K562 (cell line): ENCODE measurements around the gene CTIF. TPM values are rescaled to one million over a fixed set of nuclear protein-coding genes. Genes with fewer than 3 reads are reported as not detected.

Experiments used
- ATAC-seq: fragments of 200-7000 bp; cut with Tn5 transposase; 3 replicates; pipeline ENCODE4 v1.9.1; 2020; ENCODE audit warnings: moderate library complexity
- BruUV-seq: library from RNA; stranded (reverse); fragments of 400-500 nt; replicated peaks from 2 replicates; lab custom pipeline; 2021; lab: Mats Ljungman, UMichigan
- CTCF ChIA-PET: fragments of 300-600 bp; formaldehyde crosslinking; extraction: SDS; loops from one replicate; lab custom pipeline; 2021; ENCODE audit warnings: low intra/inter-chr PET ratio; lab: Yijun Ruan, JAX
- POLR2A ChIA-PET: fragments of 300-600, 350-650 bp; sonication (Branson Sonifier 250); formaldehyde crosslinking; extraction: SDS; loops from one replicate; lab custom pipeline; 2021; ENCODE audit warnings: antibody characterized with exemption, inconsistent platforms; lab: Yijun Ruan, JAX
- DNase-seq, 4 experiments: peaks; one replicate each; pipeline versions ENCODE4 v3.0.0 to v3.0.0-alpha.2; 2011 to 2018; ENCODE audit warnings: low spot score in 3 of 4, mixed read lengths in 3 of 4; ENCODE audit errors: extremely low read depth in 1 of 4
- FAIRE-seq: peaks from 2 replicates; lab custom pipeline; 2011; peaks lifted over from hg19 to GRCh38; lab: Jason Lieb, UNC
- H2AFZ ChIP-seq: 2 replicates; pipeline ENCODE4 v1.6.0; 2011; ENCODE audit warnings: low read depth, low read length, control low read depth, inconsistent platforms
- H3K27ac ChIP-seq: fragments of 200-600 bp; 3 replicates; pipeline ENCODE4 v1.8.0; 2011; ENCODE audit warnings: low read depth, mild to moderate bottlenecking, control low read depth, inconsistent platforms, low read length, moderate library complexity, mixed read lengths; ENCODE audit errors: extremely low read depth
- H3K27me3 ChIP-seq, 2 experiments: fragments of 300-600 bp in 1 of 2; 2 replicates in 1 of 2; 3 replicates in 1 of 2; pipeline versions ENCODE4 v1.6.0 to v1.8.0; 2011; ENCODE audit warnings: inconsistent platforms in 2 of 2, low read length in 2 of 2, mild to moderate bottlenecking in 1 of 2, mixed read lengths in 1 of 2, moderate library complexity in 1 of 2; ENCODE audit not compliant: control insufficient read depth in 2 of 2, insufficient read depth in 2 of 2
- H3K36me3 ChIP-seq: fragments of 300-600 bp; 3 replicates; pipeline ENCODE4 v1.8.0; 2011; ENCODE audit warnings: mild to moderate bottlenecking, low read length, inconsistent platforms; ENCODE audit not compliant: control insufficient read depth, insufficient read depth
- H3K4me1 ChIP-seq, 2 experiments: fragments of 200-600 bp in 1 of 2; replicated peaks in 1 of 2; 2 replicates in 1 of 2; 3 replicates in 1 of 2; pipeline versions ENCODE4 v1.5.1 to v1.8.0; 2011; ENCODE audit warnings: inconsistent platforms in 2 of 2, low read length in 2 of 2, mild to moderate bottlenecking in 1 of 2, mixed read lengths in 1 of 2, moderate library complexity in 1 of 2; ENCODE audit not compliant: control insufficient read depth in 2 of 2, insufficient read depth in 2 of 2
- H3K4me2 ChIP-seq: 2 replicates; pipeline ENCODE4 v1.6.1; 2011; ENCODE audit warnings: low read length, control low read depth, inconsistent platforms, mixed read lengths; ENCODE audit not compliant: insufficient read depth
- H3K4me3 ChIP-seq: fragments of 200-600 bp; sonication (generic), shearing (Covaris generic); 2 replicates; pipeline ENCODE4 v1.5.1; 2016; ENCODE audit warnings: control low read depth, inconsistent platforms
- H3K79me2 ChIP-seq: fragments of 200-600 bp; 3 replicates; pipeline ENCODE4 v1.8.0; 2011; ENCODE audit warnings: low read length, inconsistent platforms; ENCODE audit not compliant: control insufficient read depth, insufficient read depth
- H3K9ac ChIP-seq, 2 experiments: 2 replicates each; pipeline versions ENCODE4 v1.6.0 to v1.6.1; 2011; ENCODE audit warnings: low read depth in 2 of 2, low read length in 2 of 2, control low read depth in 1 of 2, inconsistent platforms in 1 of 2, mild to moderate bottlenecking in 1 of 2, mixed read lengths in 1 of 2; ENCODE audit not compliant: insufficient read depth in 1 of 2
- H3K9me1 ChIP-seq: one replicate; pipeline ENCODE4 v1.6.0; 2011; ENCODE audit warnings: inconsistent platforms, mild to moderate bottlenecking, low read length, moderate library complexity; ENCODE audit not compliant: control insufficient read depth, insufficient read depth
- H3K9me3 ChIP-seq: replicated peaks from 2 replicates; pipeline ENCODE4 v1.5.1; 2011; ENCODE audit warnings: low read depth, low read length, inconsistent platforms; ENCODE audit not compliant: control insufficient read depth, insufficient read depth
- H4K20me1 ChIP-seq: replicated peaks from 2 replicates; pipeline ENCODE4 v1.6.1; 2011; ENCODE audit warnings: low read length, inconsistent platforms, mixed read lengths; ENCODE audit not compliant: control insufficient read depth, insufficient read depth
- CREM ChIP-seq: IDR thresholded peaks from 2 replicates; pipeline ENCODE4 v1.6.1; 2014; ENCODE audit warnings: antibody characterized with exemption, low read depth
- IRF2 ChIP-seq: sonication (generic); formaldehyde crosslinking; IDR thresholded peaks from 2 replicates; pipeline ENCODE4 v1.8.1; 2022; ENCODE audit warnings: mild to moderate bottlenecking, missing genetic modification reagents
- KLF1 ChIP-seq: fragments of 450-650 bp; IDR thresholded peaks from 2 replicates; pipeline ENCODE4 v1.6.1; 2016; ENCODE audit warnings: missing genetic modification characterization, missing compliant biosample characterization
- MAX ChIP-seq: sonication (generic); formaldehyde crosslinking; IDR thresholded peaks from 2 replicates; pipeline ENCODE4 v1.9.0; 2022; ENCODE audit warnings: mild to moderate bottlenecking, missing genetic modification reagents
- MEIS2 ChIP-seq: fragments of 450-650 bp; IDR thresholded peaks from 2 replicates; pipeline ENCODE4 v1.6.1; 2014; ENCODE audit warnings: mild to moderate bottlenecking; ENCODE audit not compliant: partially characterized antibody
- MYNN ChIP-seq, 2 experiments: sonication (generic); formaldehyde crosslinking in 1 of 2; IDR thresholded peaks; 2 replicates each; pipeline versions ENCODE4 v1.5.0 to v1.6.1; 2016 to 2020; ENCODE audit warnings: antibody characterized with exemption in 1 of 2, missing genetic modification reagents in 1 of 2
- POLR3A ChIP-seq: IDR thresholded peaks from 2 replicates; pipeline ENCODE4 v1.6.1; 2011; ENCODE audit warnings: borderline replicate concordance, mild to moderate bottlenecking, moderate library complexity; ENCODE audit not compliant: insufficient read length, insufficient read depth; ENCODE audit errors: extremely low read depth
- STAT5A ChIP-seq: IDR thresholded peaks from 2 replicates; pipeline ENCODE4 v1.6.1; 2012; ENCODE audit warnings: low read length, inconsistent platforms, borderline replicate concordance
- WGBS: fragments of 100-300 bp; shearing (Covaris generic); methylation state at CpG from one replicate; pipeline ENCODE4 v1.1.6; 2016; ENCODE audit warnings: low coverage, mixed read lengths; ENCODE audit not compliant: insufficient coverage; ENCODE audit errors: missing lambda C conversion rate; 5-methylcytosine and 5-hydroxymethylcytosine counted together
- in situ Hi-C: fragments of 300-500 bp; cut with MboI; formaldehyde crosslinking; loops from 4 replicates; pipeline ENCODE4 v1.15.0; 2018; ENCODE audit warnings: inconsistent platforms, mixed read lengths
- intact Hi-C: fragments of 100-400 bp; cut with micrococcal nuclease; formaldehyde crosslinking; loops from 2 replicates; pipeline ENCODE4 v1.14.2; 2022
- polyA plus RNA-seq, 8 experiments: library from polyadenylated mRNA; depleted of rRNA in 4 of 8; stranded (reverse) in 5 of 8; unstranded in 3 of 8; fragments of >200 nt; fragmentation: Nextera tagmentation in 2 of 8; fragmentation: Illumina TruSeq in 1 of 8; extraction: Ambion mirVana in 2 of 8; extraction: Trizol in 1 of 8; gene quantifications; 2 replicates each; pipeline versions ENCODE4 v1.2.1 to v1.2.3, GENCODE V29; 2011 to 2014; ENCODE audit warnings: inconsistent platforms in 1 of 8, missing spikeins in 1 of 8
- total RNA-seq, 7 experiments: library from RNA; depleted of rRNA in 6 of 7; stranded (reverse); fragments of >200 nt in 6 of 7; fragmentation: Illumina TruSeq in 2 of 7; extraction: Trizol in 2 of 7; gene quantifications; 2 replicates each; pipeline versions ENCODE4 v1.2.1 to v1.2.3, GENCODE V29; 2011 to 2021; ENCODE audit warnings: low replicate concordance in 1 of 7

Gene CTIF
- total and polyA plus RNA-seq, 9 of the 15 experiments (the other 6 are each of a cell fraction or from before 2014, with no cell fraction given), result 0.17 to 11.5 (median 2.2) TPM

- ChIA-PET CTCF (no interaction called here), POLR2A (no interaction called here)
- H3K9me3 ChIP-seq, result no peaks in the 10 kb centered on the region
- ATAC-seq (no peak), FAIRE-seq (no peak), DNase-seq (no peak)
- 58% methylated on average over 5 of the region's 5 CpGs for WGBS
- TF ChIP-seq MEIS2 (no peak), MYNN (IDR thresholded peaks at IDR 0.05) (no peak), MYNN (CRISPR knock-in tag; IDR thresholded peaks at IDR 0.05) (no peak), STAT5A (no peak), POLR3A (no peak), MAX (CRISPR knock-in tag) (no peak), CREM (no peak), IRF2 (CRISPR knock-in tag) (no peak), KLF1 (tag) (no peak)
- no peaks in the 10 kb centered on the region for H3K9me1 ChIP-seq
- peaks cover 14% of the 10 kb centered on the region for H4K20me1 ChIP-seq
- H3K79me2 ChIP-seq, result no peaks in the 10 kb centered on the region
- H3K4me1 ChIP-seq, result peaks cover 18 to 34% of the 10 kb centered on the region in 2 experiments
- H3K27me3 ChIP-seq, result no peaks in the 10 kb centered on the region
- in situ Hi-C loops, result no loop called here
- no peak overlapping the region for H3K9ac ChIP-seq
- BruUV-seq, result no TSS peak
- intact Hi-C loops, result loop anchor here (5.0 to 10.0 kb wide), 2 partner anchors 110 to 163 kb away; no protein-coding TSS in a partner anchor
- H3K27ac ChIP-seq, result no peak overlapping the region
- no peak overlapping the region for H3K4me2 ChIP-seq
- H2AFZ ChIP-seq, result no peak overlapping the region
- H3K4me3 ChIP-seq, result no peak overlapping the region
- no peaks in the 10 kb centered on the region for H3K36me3 ChIP-seq
Observed at GRCh38 chr18:48784656-48785055, 245.8 kb downstream of the CTIF start.
